GM23248 (cell line): Measurements from ENCODE around the gene CCNJL.

Source experiments
- EZH2 ChIP-seq: fragments of 200-600 bp; sonication (generic); IDR thresholded peaks from 2 replicates; pipeline ENCODE4 v1.6.1; 2018; ENCODE audit warnings: antibody characterized with exemption, mild to moderate bottlenecking; ENCODE audit not compliant: insufficient read depth, poor library complexity, severe bottlenecking
- EZH2phosphoT487 ChIP-seq: fragments of 200-600 bp; sonication (generic); IDR thresholded peaks from 2 replicates; pipeline ENCODE4 v1.6.1; 2018; ENCODE audit warnings: antibody characterized with exemption, moderate library complexity, mild to moderate bottlenecking, low read depth; ENCODE audit not compliant: insufficient read depth

- TF ChIP-seq EZH2 = no peak
- TF ChIP-seq EZH2phosphoT487 = no peak
Observed at GRCh38 chr5:160221082-160221481, 91.3 kb downstream of the CCNJL start.
